22Rv1 (cell line): ENCODE measurements around the gene EHMT1.

Source experiments
- CTCF ChIP-seq: fragments of 450-650 bp; IDR thresholded peaks from 2 replicates; pipeline ENCODE4 v1.5.1; 2017; ENCODE audit warnings: mild to moderate bottlenecking
- ZFX ChIP-seq: fragments of 450-650 bp; IDR thresholded peaks from 2 replicates; pipeline ENCODE4 v1.6.1; 2017; ENCODE audit warnings: antibody characterized with exemption, borderline replicate concordance

GRCh38 chr9:137814841-137815240 lies 196.0 kb downstream of the EHMT1 start:
- TF ChIP-seq CTCF = no peak
- no peak for TF ChIP-seq ZFX
